Peyer's patch (tissue), 4 donors: ENCODE data around the gene MANSC1.

Experiments
- CTCF ChIP-seq, 6 experiments: fragments of 450-650 bp in 4 of 6; fragments of 200-600 bp in 2 of 6; sonication (generic) in 1 of 6; IDR thresholded peaks; one replicate each; pipeline ENCODE4 v1.5.1; 2017 to 2019; ENCODE audit warnings: antibody characterized with exemption in 6 of 6, mild to moderate bottlenecking in 3 of 6, moderate library complexity in 1 of 6
- POLR2A ChIP-seq, 2 donors: fragments of 450-650 bp; IDR thresholded peaks; one replicate each; pipeline ENCODE4 v1.5.1; 2017; ENCODE audit warnings: antibody characterized with exemption in 2 of 2, mild to moderate bottlenecking in 2 of 2, moderate library complexity in 2 of 2

DNA sequence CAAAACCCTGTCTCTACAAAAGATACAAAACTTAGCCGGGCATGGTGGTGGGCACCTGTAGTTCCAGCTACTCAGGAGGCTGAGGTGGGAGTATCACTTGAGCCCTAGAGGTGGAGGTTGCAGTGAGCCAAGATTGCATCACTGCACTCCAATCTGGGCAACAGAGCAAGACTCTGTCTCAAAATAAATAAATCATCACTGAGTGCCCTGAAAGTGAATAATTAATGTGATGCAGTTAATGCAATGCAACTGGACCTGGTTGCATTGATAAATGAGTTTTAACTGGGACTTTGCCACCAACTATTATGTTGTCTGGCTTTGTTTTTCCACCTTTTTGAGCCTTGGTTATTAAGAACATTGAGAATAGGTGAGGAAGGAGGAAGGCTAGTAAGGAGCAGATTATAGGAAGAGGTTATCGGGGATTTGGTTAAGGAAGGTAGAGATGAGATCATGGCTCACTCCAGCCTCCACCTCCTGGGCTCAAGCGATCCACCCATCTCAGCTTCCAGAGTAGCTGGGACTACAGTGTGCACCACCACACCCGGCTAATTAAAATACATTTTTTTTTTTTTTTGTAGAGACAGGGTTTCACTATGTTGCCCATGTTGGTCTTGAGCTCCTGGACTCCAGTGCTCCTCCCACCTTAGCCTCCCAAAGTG lies 14.9 kb upstream of the MANSC1 start:
- TF ChIP-seq POLR2A (IDR thresholded peaks at IDR 0.05), result no peak
- no peak for TF ChIP-seq CTCF (IDR thresholded peaks at IDR 0.05)
